Measurements from ENCODE around the gene BCL11B. TPM values are rescaled to one million over a fixed set of nuclear protein-coding genes. Genes with fewer than 3 reads are reported as not detected.

The BCL11B gene
- total RNA-seq, 6 donors from 2014 or later: 1.1 to 4.5 (median 2.2) TPM

GRCh38 chr14:99314623-99315022, 42.6 kb upstream of the BCL11B start:
- H3K36me3 ChIP-seq: no peaks in the 10 kb centered on the region
- ATAC-seq (ENCODE audit: low FRiP score in 2 of 2) (no peak), DNase-seq (no peak)
- 77 to 87% methylated on average over 9 of the region's 9 CpGs for WGBS, 2 donors
- peaks cover 0 to 6% (median 0%) of the 10 kb centered on the region in 4 donors for H3K9me3 ChIP-seq
- no peak overlapping the region for H3K27ac ChIP-seq
- H3K4me3 ChIP-seq: no peak overlapping the region
- H3K4me1 ChIP-seq: no peaks in the 10 kb centered on the region
- no peaks in the 10 kb centered on the region for H3K27me3 ChIP-seq
- no peak for TF ChIP-seq POLR2AphosphoS5 (IDR thresholded peaks at IDR 0.05)
- no peak for TF ChIP-seq POLR2A (IDR thresholded peaks at IDR 0.05)
- no peak for TF ChIP-seq CTCF (IDR thresholded peaks at IDR 0.05)
- no peak for TF ChIP-seq EP300 (IDR thresholded peaks at IDR 0.05)

- no peak overlapping the region for H3K4me3 ChIP-seq
- no peak for DNase-seq
- WGBS, 2 donors: 55 to 79% methylated on average over 1 of the region's 1 CpG
- H3K27me3 ChIP-seq: no peaks in the 10 kb centered on the region
- no peak overlapping the region for H3K27ac ChIP-seq
- peaks cover 0 to 6% (median 0%) of the 10 kb centered on the region in 4 donors for H3K9me3 ChIP-seq
- no peak for ATAC-seq (ENCODE audit: low FRiP score in 2 of 2)
- no peaks in the 10 kb centered on the region for H3K4me1 ChIP-seq
- TF ChIP-seq POLR2A (IDR thresholded peaks at IDR 0.05) (no peak), EP300 (IDR thresholded peaks at IDR 0.05) (no peak), POLR2AphosphoS5 (IDR thresholded peaks at IDR 0.05) (no peak), CTCF (IDR thresholded peaks at IDR 0.05) (no peak)
- no peaks in the 10 kb centered on the region for H3K36me3 ChIP-seq
Observed at GRCh38 chr14:99313234-99313633, 41.2 kb upstream of the BCL11B start.

GRCh38 chr14:99312106-99312505, 40.1 kb upstream of the BCL11B start:
- Histone ChIP-seq H3K4me1 (no peaks in the 10 kb centered on the region), H3K36me3 (no peaks in the 10 kb centered on the region), H3K4me3 (no peak overlapping the region), H3K27me3 (no peaks in the 10 kb centered on the region), H3K9me3 (peaks cover 0 to 6% (median 0%) of the 10 kb centered on the region in 4 donors), H3K27ac (no peak overlapping the region)
- 96 to 97% methylated on average over 7 of the region's 7 CpGs for WGBS, 2 donors
- no peak for TF ChIP-seq POLR2AphosphoS5 (IDR thresholded peaks at IDR 0.05)
- TF ChIP-seq POLR2A (IDR thresholded peaks at IDR 0.05): no peak
- no peak for DNase-seq
- no peak for ATAC-seq (ENCODE audit: low FRiP score in 2 of 2)

- no peak for TF ChIP-seq POLR2AphosphoS5 (IDR thresholded peaks at IDR 0.05)
- no peak for TF ChIP-seq POLR2A (IDR thresholded peaks at IDR 0.05)
- TF ChIP-seq CTCF (IDR thresholded peaks at IDR 0.05): no peak
- no peak for TF ChIP-seq EP300 (IDR thresholded peaks at IDR 0.05)
- H3K9me3 ChIP-seq: peaks cover 0 to 6% (median 0%) of the 10 kb centered on the region in 4 donors
- H3K36me3 ChIP-seq: no peaks in the 10 kb centered on the region
- ATAC-seq (ENCODE audit: low FRiP score in 2 of 2) (no peak), DNase-seq (no peak)
- H3K27me3 ChIP-seq: no peaks in the 10 kb centered on the region
- WGBS, 2 donors: 98 to 99% methylated on average over 4 of the region's 4 CpGs
- no peaks in the 10 kb centered on the region for H3K4me1 ChIP-seq
- no peak overlapping the region for H3K27ac ChIP-seq
- no peak overlapping the region for H3K4me3 ChIP-seq
Observed at GRCh38 chr14:99309220-99309766, 37.3 kb upstream of the BCL11B start.

GRCh38 chr14:99304208-99304607, 32.2 kb upstream of the BCL11B start:
- ATAC-seq (ENCODE audit: low FRiP score in 2 of 2): no peak
- WGBS, 2 donors: 72 to 97% methylated on average over 1 of the region's 1 CpG
- Histone ChIP-seq H3K36me3 (no peaks in the 10 kb centered on the region), H3K4me3 (no peak overlapping the region), H3K27me3 (no peaks in the 10 kb centered on the region), H3K4me1 (no peaks in the 10 kb centered on the region), H3K27ac (no peak overlapping the region), H3K9me3 (no peaks in the 10 kb centered on the region)
- TF ChIP-seq POLR2A (IDR thresholded peaks at IDR 0.05): no peak
- no peak for TF ChIP-seq EP300 (IDR thresholded peaks at IDR 0.05)
- no peak for TF ChIP-seq CTCF (IDR thresholded peaks at IDR 0.05)
- TF ChIP-seq POLR2AphosphoS5 (IDR thresholded peaks at IDR 0.05): no peak
- DNase-seq: no peak

Data from upper lobe of left lung (tissue), 6 donors.